Astrocyte of the hippocampus (primary cell): Measurements from ENCODE around the gene CST5.
"Not testable (repeated sequence)": the region's sequence is repeated elsewhere in the genome, so short reads cannot be mapped to it uniquely, and the experiment has no call there.

ENCODE experiments used
- DNase-seq: peaks from one replicate; pipeline ENCODE4 v3.0.0; 2011; ENCODE audit warnings: low read depth, low spot score

The CST5 gene

DNA sequence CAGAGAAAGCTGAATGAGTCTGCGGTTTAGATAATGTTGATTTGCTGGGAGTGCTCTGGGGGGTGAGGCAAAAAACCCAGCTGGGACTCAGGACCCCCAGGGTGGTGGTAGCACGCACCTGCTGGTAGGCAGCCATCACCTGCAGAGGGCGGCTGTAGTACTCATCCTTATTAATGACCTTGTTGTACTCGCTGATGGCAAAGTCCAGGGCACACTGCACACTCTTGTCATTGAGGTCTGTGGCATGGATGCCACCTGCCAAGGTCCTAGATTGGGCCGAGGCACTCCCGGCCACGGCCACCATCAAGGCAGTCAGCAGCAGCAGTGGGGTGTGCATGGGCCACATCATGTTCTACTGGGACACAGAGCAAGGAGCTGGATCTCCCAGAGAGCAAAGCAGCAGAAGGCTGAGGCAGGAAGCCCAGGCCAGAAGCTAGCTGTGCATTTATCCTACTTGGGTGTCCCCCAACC, at the start of gene CST5:
Gene CST5 (minus strand): TSS at position 421 of the 471 bp plus-strand sequence. CDS start 72 bp downstream, at position 349.
- no peak for DNase-seq

DNA sequence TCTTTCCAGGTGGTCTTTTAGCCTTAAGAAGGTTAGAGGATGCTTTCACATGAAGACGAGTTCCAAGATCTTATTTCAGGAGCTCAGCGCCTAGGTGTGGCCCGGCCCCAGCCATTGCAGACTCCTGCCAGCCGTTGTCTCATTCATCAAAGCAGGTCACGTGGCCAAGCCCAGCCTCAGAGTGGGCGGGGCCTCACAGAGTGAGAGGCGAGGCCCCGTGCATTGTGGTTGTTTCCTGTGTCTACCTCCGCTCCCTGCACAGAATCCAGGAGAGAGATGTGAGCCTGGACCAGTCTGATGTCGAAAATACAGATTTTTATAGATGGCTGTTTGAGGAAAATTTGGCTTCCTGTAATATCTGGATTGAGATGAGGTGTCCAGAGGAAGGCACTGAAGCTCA, 49.2 kb upstream of the CST5 start:
- no peak for DNase-seq

DNA sequence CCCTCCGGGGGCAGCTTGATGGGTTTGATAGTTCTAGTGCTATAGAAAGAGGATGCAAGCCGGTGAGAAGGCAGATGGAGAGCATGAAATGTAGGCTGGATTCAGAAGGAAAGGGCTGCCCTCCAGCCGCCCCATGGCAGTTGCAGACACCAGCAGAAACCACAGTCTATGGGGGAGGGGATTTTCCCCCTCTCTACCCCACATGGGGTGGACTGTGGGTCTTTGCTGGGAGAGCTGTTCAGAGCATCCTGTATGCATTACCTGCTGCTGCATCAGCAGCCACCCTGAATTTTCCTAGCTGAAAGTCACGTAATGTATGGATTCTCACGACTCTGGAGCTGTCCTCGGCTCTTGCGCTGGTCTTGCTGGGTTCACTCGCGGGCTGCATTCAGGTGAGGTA, 48.8 kb upstream of the CST5 start:
- DNase-seq = no peak

DNA sequence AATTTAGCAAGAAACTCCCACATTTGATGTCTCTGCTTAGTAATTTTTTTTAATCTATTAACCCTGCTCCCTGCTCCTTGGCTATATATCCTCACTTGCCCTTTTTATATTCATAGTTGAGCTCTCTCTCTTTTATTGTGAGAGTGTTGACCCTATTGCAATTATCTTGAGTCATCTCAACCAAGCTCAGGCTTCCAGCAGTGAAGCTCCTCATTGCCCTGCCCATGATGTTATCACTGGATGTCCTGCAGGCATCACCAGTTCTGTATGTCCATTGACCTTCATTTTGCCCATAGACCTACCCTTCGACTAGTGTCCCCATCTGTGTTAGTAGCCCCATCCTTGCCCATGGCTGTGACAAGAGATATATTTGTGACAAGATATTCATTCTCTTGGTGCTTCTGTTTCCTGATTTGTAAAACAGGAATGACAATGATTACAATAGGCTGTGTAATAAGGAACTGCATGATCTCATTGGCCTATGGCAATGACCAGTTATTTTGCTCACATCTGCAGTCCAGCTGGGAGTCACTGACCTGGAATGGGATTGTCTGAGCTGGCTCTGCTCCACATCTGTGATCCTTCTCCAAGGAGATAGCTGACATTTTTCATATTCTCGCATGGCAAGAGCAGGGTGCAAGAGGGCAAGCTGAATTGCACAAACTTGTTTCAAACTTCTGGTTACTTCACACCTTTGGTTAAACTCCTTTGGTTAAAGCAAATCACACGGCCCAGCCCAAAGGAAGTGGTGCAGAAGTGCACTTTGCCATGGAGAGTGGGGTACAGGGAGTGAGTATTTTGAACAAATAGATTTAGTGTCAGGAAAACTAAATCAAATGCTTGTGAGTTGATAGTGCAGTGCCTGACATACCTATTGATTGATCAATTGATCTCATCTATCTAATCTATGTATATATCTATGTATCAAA, 47.7 kb upstream of the CST5 start:
- no peak for DNase-seq

- DNase-seq = no peak
Observed at GRCh38 chr20:23926526-23926880, 47.0 kb upstream of the CST5 start.

DNA sequence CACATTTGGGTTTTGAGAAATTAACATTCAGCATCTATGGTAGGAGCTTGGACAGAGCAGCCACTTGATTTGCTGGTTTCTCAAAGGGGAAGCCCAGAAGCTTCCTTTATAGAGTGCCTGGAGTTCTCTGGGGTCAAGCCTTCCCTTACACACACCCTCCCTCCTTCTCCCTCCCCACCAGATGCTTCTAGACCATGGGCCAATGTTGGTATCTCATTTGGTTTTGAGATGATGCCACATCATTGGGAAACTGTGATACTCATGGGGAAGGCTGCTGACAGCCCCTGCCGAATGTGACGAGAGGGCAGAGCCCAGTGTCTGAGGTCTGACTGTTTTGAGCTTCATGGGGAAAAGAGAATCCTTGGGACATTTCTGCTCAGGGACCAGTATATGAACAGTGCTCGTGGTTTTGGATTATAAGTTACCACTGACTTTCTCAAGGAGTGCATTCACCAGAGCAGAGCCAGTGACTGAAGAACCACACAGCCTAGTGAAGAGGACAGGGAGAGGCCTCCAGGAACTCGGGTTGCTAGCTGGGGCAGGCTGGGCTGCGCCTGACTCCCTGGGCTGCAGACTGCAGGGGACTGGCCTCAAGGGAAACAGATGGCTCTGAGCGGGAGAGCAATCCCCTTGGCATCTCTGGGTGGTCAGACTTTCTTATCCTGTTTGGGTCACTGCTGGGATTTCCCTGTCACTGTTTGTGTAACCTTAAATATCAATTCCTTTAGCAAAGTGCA, 46.4 kb upstream of the CST5 start:
- DNase-seq = no peak

DNA sequence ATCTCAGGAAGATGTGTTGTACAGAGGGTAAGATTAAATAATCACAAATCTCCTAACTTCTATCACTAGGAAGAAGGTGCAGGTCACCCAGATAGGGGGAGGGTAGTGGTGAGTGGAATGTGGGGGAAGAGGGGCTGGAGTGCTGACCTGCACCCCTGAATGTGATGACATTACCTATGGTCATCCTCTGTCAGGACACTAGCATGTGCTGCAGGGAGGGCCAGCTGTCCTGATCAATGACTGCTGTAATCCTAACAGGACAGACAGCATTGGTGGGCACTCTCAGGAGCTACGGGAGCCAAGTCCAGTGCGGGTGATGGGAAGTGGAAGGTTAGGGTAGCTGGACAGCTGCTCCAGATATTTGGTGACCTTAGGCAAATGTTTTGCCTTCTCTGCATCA, 45.2 kb upstream of the CST5 start:
- DNase-seq = no peak

DNA sequence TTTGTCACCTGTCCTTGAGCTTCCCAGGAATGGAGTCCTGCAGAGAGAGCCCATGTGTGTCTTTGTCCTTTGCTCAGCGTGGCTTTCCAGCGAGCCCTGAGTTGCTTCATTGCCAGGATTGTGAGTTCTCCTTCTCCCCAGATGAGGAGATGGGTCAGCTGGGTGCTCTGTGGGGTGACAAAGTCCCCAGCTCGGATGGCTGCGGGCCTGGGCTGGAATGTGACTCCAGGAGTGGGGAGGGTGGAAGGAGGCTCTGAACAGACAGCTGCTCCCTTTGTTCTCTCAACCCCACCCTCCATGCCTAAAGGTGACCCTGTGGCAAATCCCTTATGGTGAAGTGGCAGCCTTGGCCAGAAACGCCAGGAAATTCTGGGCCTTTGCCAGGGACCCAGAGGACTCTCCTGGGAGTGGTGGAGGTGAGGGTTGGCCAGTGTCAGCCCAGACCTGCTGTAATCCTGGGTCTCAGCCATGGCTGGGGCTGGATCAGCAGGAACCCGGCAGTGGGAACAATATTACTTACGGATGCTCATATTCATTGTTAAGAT, 44.4 kb upstream of the CST5 start:
- DNase-seq = no peak

DNA sequence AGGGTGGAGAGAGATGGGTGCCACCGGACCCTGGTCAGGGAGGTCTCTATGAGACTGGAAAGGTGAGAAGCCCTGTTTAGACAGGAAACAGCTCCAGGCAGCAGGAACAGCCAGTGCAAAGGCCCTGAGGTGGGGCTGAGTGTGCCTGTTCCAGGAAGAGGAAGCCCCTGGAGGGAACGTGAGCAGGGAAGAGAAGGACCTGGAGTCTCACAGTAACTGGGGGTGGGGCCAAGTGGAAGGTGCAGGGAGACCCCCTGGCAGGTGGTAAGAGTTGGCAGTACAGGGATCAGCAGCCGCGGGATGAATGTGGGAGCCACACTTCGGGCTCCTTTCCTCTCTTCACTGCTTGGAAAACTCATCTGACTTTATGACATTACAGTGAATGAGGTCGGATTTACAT, 43.8 kb upstream of the CST5 start:
- DNase-seq = no peak

DNA sequence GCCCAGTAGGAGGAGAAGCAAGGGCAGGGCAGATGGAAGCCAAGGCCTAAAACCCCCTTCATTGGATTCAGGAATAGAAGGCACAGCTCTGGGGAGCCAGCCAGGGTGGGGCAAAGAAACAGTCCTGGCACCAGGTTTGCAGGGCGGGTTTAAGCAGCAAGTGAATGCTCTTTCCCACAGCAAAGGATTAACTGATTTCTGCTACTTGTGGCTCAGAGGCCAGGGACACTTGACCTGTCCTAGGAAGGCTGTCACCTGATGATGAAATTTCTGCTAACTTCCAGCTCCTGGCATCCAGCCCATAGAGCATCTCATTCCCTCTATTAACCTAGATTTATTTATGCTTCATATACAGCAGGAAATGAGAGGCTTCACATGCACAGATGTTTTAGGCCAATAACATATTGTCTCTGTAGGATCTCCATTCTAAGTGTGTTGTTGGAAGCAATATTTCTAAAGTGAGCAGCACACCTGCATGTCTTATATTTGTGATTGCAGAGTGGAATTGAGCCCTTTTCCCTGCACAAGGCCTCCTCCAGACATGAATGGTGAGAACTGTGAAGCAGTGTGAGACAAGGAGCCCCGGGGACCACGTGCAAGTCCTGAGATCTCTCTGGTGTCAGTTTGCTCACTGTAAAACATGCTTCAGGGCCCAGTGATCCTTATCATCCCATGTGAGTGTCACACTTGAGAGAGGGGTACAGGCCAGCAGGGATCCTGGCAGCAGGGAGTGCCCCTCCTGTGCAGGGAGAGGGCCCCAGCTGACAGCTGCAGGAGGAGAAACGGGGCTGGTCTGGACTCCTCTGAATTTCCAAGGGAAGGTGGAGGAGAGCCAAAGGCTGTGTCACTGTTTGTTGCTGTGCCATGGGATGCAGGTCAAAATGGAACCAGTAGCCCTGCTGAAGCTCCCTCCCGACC, 41.1 kb upstream of the CST5 start:
- DNase-seq = no peak

- DNase-seq = no peak
Observed at GRCh38 chr20:23918896-23919295, 39.3 kb upstream of the CST5 start.

DNA sequence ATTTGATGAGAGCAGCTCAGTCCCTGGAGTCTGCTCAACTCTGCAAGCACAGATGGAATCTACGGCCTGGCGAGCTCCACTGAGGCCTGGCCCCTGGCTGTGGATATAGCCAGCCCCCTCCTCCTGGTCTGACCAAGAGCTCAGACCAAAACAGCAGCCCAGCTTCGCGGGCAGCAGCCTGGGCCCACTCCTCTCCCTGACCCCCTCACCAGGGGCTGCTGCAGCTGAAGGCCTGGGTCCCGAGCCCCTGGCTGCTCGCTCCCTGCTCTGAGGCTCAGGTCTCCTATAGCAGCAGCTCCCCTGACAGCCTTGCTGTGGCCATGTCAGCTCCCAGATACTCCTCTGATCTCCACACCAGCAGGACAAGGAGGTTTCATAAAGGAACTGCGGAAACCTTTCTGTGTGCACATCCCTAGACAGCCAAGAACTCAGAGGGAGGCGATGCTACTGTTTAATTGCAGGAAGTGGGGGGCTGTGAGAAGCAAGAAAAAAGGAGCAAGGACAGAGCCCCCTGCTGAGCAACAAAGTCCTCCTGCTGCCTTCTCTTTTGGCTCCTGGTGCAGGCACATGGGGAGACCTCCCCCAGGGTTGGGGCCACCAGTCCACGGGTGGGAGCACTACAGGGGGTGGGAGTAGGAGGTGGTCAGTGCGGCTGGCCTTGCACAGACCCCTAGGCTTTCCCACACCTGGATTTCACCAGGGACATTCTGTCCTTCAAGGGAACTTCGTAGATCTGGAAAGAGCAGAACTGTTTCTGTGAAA, 38.7 kb upstream of the CST5 start:
- no peak for DNase-seq

GRCh38 chr20:23917024-23917725, 37.6 kb upstream of the CST5 start:
- DNase-seq = no peak

DNA sequence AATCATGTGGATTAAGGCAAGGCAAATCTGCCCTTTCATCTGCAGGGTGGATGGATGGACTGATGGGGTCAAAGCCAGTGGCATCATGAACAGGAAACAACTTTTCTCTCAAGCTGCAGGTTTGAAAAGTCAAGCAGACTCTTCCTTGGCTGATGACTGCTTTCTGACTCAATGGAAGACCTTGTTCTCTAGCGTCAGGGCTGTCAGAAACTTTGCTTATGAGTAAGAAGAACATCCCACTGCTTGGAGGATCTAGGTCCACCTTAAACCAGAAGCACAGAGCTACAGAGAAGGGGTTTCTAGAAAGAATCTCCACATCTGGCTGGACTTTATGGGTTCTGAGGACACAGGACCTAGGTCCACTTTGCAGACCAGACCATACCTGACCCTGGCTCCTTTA, 36.3 kb upstream of the CST5 start:
- no peak for DNase-seq

DNA sequence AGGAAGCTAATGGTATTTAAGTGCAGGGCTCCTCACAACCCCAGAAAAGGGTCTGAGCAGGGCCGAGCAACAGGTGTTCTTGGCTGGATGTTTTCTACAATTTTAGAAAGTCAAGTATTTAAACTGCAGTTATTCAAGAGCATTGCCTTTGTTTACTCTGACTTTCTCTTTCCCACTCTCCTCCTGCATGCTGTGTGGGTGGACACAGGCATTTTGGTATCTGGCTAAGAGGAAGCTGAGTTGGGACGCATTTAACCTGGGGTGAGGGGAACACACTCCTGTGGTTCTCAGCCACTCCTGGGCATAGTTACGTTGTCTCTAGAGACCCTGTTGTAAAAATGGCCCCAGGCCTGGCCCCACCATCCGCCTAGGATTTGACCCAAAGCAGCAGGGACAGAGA, 34.9 kb upstream of the CST5 start:
- DNase-seq = not testable (repeated sequence)

- no peak for DNase-seq
Observed at GRCh38 chr20:23910210-23910609, 30.7 kb upstream of the CST5 start.

DNA sequence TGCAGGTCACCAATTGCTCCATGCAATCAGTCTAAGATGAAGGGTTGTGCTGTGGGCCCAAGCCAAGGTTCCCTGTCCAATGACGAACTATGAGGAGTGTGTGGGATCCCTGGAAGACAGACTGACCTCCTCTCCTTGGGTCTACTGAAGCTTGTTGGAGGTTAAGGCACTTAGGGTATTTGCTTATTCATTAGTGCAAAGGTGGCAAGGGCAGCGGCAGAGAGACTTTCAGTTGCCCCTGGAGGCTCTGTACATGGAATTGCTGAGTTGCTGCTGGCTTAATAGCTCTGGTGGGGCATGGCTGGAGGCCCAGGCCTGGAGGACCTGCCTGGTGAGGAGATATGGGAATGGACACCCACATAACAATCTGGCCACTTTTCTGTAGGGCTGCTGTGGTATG, 29.8 kb upstream of the CST5 start:
- no peak for DNase-seq

GRCh38 chr20:23907579-23907978, 28.0 kb upstream of the CST5 start:
- DNase-seq = no peak

DNA sequence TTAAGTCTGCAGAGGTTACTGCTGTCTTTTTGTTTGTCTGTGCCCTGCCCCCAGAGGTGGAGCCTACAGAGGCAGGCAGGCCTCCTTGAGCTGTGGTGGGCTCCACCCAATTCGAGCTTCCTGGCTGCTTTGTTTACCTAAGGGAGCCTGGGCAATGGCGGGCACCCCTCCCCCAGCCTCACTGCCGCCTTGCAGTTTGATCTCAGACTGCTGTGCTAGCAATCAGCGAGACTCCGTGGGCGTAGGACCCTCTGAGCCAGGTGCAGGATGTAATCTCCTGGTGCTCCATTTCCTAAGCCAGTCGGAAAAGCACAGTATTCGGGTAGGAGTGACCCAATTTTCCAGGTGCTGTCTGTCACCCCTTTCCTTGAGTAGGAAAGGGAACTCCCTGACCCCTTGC, 22.8 kb upstream of the CST5 start:
- not testable (repeated sequence) for DNase-seq

- DNase-seq = not testable (repeated sequence)
Observed at GRCh38 chr20:23890867-23891266, 11.3 kb upstream of the CST5 start.
